Rectal smooth muscle tissue (tissue), 1 donor: ENCODE results near the gene CACNA1S.

Experiments used
- H3K27ac ChIP-seq: one replicate; pipeline ENCODE4 v1.7.0; 2013; ENCODE audit warnings: low read depth, low read length, inconsistent platforms
- H3K27me3 ChIP-seq: one replicate; pipeline ENCODE4 v1.7.0; 2013; ENCODE audit warnings: low read length; ENCODE audit not compliant: control insufficient read depth, insufficient read depth
- H3K36me3 ChIP-seq: one replicate; pipeline ENCODE4 v1.7.0; 2013; ENCODE audit warnings: low read length; ENCODE audit not compliant: control insufficient read depth, insufficient read depth
- H3K4me1 ChIP-seq: one replicate; pipeline ENCODE4 v1.7.0; 2013; ENCODE audit warnings: low read length; ENCODE audit not compliant: control insufficient read depth, insufficient read depth
- H3K4me3 ChIP-seq: one replicate; pipeline ENCODE4 v1.7.0; 2013; ENCODE audit warnings: low read length
- H3K9ac ChIP-seq: one replicate; pipeline ENCODE4 v1.7.0; 2013; ENCODE audit warnings: low read length

CACNA1S gene

DNA sequence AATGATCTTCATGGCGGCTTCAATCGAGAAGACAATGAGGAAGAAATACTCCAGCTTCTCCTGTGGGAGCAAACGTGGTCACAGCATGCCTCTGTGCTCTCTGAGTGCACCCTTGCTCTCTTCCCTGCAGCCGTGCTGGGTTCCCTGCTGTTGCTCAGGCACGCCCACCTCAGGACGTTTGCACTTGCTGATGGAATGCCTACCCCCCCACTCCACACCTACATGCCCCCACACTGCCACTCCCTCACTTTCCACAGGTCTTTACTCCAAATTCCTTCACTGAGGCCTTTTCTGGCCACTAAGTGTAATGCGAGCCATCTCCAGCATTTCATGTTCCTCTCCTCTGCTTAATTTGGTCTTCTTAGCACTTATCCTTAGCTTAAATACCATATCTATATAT, 18.3 kb downstream of the CACNA1S start:
- Histone ChIP-seq H3K4me1 (no peaks in the 10 kb centered on the region), H3K9ac (no peak overlapping the region), H3K4me3 (no peak overlapping the region), H3K27ac (no peak overlapping the region), H3K27me3 (no peaks in the 10 kb centered on the region), H3K36me3 (no peaks in the 10 kb centered on the region)

DNA sequence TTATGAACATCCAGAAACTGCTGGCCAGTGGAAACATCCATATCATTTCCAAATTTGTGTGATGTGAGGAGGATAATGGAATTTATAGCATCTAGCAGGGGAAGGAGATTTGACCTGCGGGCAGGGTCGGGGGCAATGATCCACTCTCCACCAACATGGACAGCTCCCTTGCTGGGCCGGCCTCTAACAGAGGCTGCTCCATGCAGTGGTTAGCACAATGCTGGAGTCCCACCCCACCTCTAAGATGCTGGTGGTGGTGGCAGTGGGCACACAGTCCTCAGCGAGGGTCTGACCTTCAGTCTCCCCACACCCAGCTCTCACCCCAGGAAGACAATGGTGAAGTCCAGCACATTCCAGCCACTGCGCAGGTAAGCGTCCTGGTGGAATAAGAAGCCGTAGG, 18.7 kb downstream of the CACNA1S start:
- no peaks in the 10 kb centered on the region for H3K36me3 ChIP-seq
- no peak overlapping the region for H3K27ac ChIP-seq
- H3K9ac ChIP-seq, result no peak overlapping the region
- H3K4me1 ChIP-seq, result no peaks in the 10 kb centered on the region
- no peaks in the 10 kb centered on the region for H3K27me3 ChIP-seq
- no peak overlapping the region for H3K4me3 ChIP-seq

DNA sequence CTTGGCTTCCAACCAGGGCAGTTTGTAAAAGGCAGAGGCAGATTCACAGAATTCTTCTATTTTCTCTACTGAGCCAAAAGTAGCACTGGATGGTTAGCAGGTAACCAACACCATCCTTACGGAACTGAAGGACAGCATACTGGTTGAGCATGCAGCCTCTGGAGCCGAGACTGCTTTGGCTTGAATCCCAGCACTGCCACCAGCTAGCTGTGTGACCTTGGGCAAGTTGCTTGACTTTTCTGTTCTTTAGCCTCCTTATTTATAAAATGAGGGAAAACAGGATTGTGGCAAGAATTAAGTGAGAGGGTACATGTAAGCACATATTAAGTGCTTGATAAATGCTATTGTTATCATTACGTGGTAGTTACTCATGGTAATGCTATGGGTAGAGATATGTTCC, 19.5 kb downstream of the CACNA1S start:
- H3K9ac ChIP-seq, result no peak overlapping the region
- H3K27me3 ChIP-seq, result no peaks in the 10 kb centered on the region
- no peaks in the 10 kb centered on the region for H3K36me3 ChIP-seq
- no peaks in the 10 kb centered on the region for H3K4me1 ChIP-seq
- no peak overlapping the region for H3K27ac ChIP-seq
- H3K4me3 ChIP-seq, result no peak overlapping the region

DNA sequence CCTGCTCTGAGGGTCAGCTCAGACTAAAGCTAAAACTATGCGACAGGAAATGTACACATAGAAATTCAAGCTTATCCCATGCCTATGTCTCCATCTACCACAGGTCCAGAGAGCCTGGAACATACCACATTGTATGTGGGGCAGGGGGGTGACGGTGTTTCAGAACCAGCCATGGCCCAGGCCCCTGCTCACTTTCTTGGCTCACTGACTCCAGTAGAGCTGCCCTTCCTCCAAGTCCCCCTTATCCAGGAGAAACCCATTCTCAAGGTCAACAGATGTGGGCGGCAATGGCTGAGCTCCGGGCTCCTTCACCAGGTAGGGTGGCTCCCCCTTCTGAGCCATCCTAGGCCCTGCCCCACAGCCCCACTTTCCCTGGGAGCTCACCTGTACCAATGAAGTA, 21.0 kb downstream of the CACNA1S start:
- Histone ChIP-seq H3K4me1 (no peaks in the 10 kb centered on the region), H3K36me3 (no peaks in the 10 kb centered on the region), H3K27me3 (no peaks in the 10 kb centered on the region), H3K27ac (no peak overlapping the region), H3K4me3 (no peak overlapping the region), H3K9ac (no peak overlapping the region)

DNA sequence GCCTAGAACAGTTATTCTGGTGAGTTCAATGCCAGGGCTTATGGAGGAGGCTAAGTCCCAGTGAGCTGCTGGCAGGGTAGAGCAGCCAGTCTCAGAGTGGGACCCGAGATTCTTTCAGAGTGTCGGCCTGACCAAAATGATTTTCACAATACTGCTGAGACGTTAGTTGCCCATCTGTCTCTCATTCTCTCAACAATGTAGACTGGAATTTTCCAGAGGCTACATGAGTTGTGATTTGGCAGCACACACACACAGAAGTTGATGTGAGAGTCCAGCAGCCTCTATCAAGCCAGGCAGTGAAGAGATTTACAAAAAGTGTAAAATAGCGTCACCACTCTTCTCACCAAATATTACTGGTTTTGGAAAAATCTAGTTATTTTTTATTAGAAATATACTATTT, 21.7 kb downstream of the CACNA1S start:
- Histone ChIP-seq H3K27me3 (no peaks in the 10 kb centered on the region), H3K4me1 (no peaks in the 10 kb centered on the region), H3K36me3 (no peaks in the 10 kb centered on the region), H3K9ac (no peak overlapping the region), H3K27ac (no peak overlapping the region), H3K4me3 (no peak overlapping the region)

DNA sequence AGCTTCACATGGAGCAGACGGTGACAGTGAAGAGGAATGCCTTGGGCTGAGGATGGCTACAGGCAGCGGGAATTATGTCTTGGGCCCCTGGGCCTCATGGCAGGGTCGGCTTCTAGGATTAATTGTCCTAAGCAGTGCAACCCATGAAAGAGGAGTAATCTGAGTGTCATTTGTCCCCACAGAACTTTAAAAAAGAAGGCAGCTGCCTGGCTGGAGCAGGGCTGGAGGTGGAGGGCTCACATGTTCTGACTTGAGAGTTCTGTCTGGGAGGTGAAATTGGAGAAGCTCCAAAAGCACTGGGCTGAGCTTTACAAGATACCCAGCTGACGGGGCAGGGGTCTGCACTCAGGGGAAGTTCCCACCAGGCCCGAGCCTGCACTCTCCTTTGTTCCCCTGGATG, 22.6 kb downstream of the CACNA1S start:
- Histone ChIP-seq H3K27me3 (no peaks in the 10 kb centered on the region), H3K27ac (no peak overlapping the region), H3K4me3 (no peak overlapping the region), H3K36me3 (no peaks in the 10 kb centered on the region), H3K4me1 (no peaks in the 10 kb centered on the region), H3K9ac (no peak overlapping the region)

DNA sequence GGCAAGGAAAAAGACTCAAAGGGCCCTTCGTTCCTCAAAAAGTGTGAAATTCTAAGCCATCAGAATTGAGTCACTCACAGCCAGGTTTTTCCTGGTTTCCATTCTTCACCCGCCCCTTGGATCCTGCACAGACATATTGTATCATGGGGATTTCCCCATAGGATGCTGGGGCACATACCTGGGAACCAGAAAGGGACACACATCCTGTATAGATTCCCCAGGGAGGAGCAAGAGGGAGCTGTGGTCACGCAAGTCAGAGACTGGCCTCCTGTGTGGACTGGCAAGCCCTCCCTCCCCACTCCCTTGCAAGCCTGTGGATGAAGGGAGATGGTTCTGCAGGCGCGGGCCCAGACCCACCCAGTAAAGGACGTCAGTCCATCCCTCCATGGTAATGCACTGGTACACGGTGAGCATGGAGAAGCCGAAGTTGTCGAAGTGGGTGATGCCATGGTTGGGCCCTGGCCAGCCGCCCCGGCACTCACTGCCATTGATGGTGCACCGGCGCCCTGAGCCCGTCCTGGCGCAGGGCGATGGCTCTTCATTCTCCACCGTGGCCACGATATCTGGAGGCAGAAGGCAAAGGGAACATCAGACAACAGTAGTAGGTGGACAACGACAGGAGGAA, 23.2 kb downstream of the CACNA1S start:
- H3K27ac ChIP-seq, result no peak overlapping the region

DNA sequence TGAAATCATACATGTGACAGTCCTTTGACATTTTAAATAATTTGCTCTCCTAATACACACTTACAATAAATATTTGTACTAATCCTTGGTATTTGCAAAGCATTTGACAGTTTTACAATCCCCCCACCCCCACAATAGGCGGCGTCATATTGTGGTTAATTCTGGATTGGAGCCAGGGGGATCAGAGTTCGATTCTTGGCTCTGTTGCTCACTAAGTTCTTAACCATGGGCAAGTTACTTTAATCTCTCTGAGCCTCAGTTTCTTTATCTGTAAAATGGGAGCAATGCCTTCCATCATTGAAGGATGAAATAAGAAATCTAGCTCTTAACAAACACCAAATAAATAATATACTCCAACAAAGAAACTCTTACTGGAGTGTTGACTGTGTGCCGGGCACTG, 23.8 kb downstream of the CACNA1S start:
- Histone ChIP-seq H3K36me3 (no peaks in the 10 kb centered on the region), H3K27ac (no peak overlapping the region), H3K27me3 (no peaks in the 10 kb centered on the region), H3K4me3 (no peak overlapping the region), H3K4me1 (no peaks in the 10 kb centered on the region), H3K9ac (no peak overlapping the region)

More for the DNA sequence above, 23.2 kb downstream of the CACNA1S start:
- Histone ChIP-seq H3K4me1 (no peaks in the 10 kb centered on the region), H3K9ac (no peak overlapping the region), H3K4me3 (no peak overlapping the region), H3K27me3 (no peaks in the 10 kb centered on the region), H3K36me3 (no peaks in the 10 kb centered on the region)

DNA sequence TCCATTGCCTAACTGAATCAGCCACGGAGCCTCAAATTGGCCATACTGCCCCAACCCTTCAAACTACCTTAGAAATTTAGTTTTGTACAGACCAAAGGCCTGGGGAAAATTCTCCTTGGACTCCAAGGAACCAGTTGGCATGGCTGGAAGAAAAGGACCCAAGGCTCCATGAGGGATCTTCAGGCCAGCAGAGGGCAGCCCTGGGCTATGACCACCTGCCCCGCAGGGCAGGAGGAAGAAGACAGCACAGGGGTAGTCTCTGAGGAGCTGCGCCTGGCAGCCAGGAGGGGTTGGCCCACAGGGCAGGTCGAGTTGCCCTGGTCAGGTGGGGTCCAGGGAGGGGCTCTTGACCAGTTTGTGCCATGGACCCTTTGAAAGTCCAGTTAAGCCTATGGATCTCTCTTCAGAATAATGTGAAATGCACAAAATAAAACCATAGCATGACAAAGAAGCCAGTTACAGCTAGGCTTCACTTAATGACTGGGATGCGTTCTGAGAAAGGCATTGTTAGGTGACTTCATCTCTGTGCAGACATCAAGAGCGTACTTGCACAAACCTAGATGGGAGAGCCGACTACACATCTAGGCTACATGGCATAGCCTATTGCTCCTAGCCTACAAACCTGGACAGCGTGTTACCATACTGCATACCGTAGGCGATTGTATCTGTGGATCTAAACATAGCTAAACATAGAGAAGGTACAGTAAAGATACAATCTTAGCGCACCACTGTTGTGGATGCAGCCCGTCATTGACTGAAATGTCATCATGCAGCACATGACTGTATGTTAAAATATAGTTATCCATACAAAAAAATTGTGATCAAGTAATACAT, 26.1 kb downstream of the CACNA1S start:
- Histone ChIP-seq H3K36me3 (no peaks in the 10 kb centered on the region), H3K27ac (no peak overlapping the region), H3K9ac (no peak overlapping the region), H3K4me1 (no peaks in the 10 kb centered on the region), H3K27me3 (no peaks in the 10 kb centered on the region), H3K4me3 (no peak overlapping the region)

DNA sequence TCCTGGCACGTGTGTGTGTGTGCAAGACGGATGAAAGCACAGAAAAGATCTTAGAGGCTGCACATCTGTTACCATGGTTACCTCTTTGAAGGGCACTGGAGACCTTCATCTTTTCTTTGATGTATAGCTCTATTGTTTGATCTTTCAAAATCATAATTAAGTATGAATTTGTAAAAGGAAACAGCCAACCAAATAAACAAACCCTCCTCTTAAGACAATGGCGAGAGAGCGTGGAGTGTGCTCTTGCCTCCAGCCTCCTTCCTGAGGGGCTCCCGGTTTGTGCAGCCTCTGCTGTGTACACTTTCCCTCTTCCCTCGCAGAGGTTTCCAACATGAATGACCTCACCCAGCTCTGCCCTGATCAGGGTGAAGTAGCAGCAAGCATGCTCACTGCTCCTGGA, 27.9 kb downstream of the CACNA1S start:
- Histone ChIP-seq H3K4me3 (no peak overlapping the region), H3K27me3 (no peaks in the 10 kb centered on the region), H3K36me3 (no peaks in the 10 kb centered on the region), H3K27ac (no peak overlapping the region), H3K4me1 (no peaks in the 10 kb centered on the region), H3K9ac (no peak overlapping the region)

DNA sequence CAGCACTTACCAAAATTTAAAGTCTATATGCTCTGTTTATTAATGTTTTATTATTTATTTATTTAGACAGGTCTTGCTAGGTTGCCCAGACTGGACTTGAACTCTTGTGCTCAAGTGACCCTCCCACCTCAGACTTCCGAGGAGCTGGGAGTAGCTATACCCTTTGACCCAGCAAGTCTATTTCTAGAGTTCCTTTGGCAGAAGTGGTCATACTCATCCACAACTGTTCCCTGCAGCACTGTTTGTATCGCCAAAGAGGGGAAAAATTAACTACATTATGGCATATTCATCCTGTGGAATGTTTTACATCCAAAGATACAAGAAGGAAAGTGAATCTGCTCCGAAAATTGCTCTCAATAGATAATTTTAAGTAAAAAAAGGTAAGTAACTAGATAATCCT, 28.5 kb downstream of the CACNA1S start:
- no peak overlapping the region for H3K27ac ChIP-seq

DNA sequence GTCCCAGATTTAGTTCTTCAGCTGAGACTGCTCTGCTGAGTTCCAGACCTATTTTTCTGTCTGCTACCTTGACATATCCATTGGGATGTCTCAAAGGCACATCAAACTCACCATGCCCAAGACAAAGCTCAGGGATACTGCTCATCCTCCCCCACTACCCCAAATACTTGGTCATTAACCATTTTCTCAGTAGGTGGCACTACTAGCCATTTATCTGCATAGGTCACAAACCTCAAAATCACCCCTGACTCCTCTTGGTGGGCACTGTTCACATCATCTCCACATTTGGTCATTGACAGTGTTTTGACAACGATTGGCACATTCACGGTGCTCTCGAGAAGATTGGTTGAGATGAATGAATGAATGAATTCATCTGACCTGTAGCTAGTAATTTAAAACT, 32.1 kb downstream of the CACNA1S start:
- Histone ChIP-seq H3K27me3 (no peaks in the 10 kb centered on the region), H3K9ac (no peak overlapping the region), H3K4me3 (no peak overlapping the region), H3K36me3 (no peaks in the 10 kb centered on the region), H3K27ac (no peak overlapping the region), H3K4me1 (no peaks in the 10 kb centered on the region)

More for the DNA sequence above, 28.5 kb downstream of the CACNA1S start:
- Histone ChIP-seq H3K4me3 (no peak overlapping the region), H3K36me3 (no peaks in the 10 kb centered on the region), H3K4me1 (no peaks in the 10 kb centered on the region), H3K9ac (no peak overlapping the region), H3K27me3 (no peaks in the 10 kb centered on the region)

DNA sequence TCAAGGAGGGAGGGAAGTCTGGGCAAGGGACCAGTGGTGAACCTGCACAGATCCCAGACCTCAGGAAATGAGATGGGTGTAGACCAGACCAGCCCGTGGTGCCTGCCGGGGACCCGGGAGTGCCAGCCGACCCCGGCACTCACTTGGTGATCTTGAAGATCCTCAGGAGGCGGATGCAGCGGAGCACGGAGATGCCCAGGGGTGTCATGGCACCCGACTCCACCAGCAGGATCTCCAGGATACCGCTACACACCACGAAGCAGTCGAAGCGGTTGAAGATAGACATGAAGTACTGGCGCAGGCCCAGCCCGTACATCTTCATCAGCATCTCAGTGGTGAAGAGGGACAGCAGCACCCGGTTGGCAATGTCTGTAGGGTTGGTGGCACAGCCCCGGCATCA, 34.5 kb downstream of the CACNA1S start:
- Histone ChIP-seq H3K36me3 (no peaks in the 10 kb centered on the region), H3K27ac (no peak overlapping the region)

More for the DNA sequence above, 34.5 kb downstream of the CACNA1S start:
- no peaks in the 10 kb centered on the region for H3K27me3 ChIP-seq
- H3K4me1 ChIP-seq, result no peaks in the 10 kb centered on the region
- H3K9ac ChIP-seq, result no peak overlapping the region
- no peak overlapping the region for H3K4me3 ChIP-seq
